SK-N-SH (cell line): ENCODE measurements around the gene CKAP2L.

Experiments used
- ELF1 ChIP-seq: IDR thresholded peaks from 2 replicates; pipeline ENCODE4 v1.4.0; 2012
- EP300 ChIP-seq, 2 experiments: IDR thresholded peaks; 2 replicates each; pipeline versions ENCODE4 v1.4.0 to v1.6.1; 2012; ENCODE audit warnings: borderline replicate concordance in 1 of 2, low read depth in 1 of 2, low read length in 1 of 2
- EZH2phosphoT487 ChIP-seq: fragments of 200-600 bp; sonication (generic); IDR thresholded peaks from 2 replicates; pipeline ENCODE4 v1.6.1; 2017; ENCODE audit warnings: low read depth, mixed run types, mild to moderate bottlenecking, antibody characterized with exemption, moderate library complexity, borderline replicate concordance
- FOXM1 ChIP-seq: IDR thresholded peaks from 2 replicates; pipeline ENCODE4 v1.4.0; 2012; ENCODE audit warnings: low read depth, mild to moderate bottlenecking
- MAX ChIP-seq: IDR thresholded peaks from 2 replicates; pipeline ENCODE4 v1.4.0; 2012; ENCODE audit warnings: low read depth
- MXI1 ChIP-seq: IDR thresholded peaks from 2 replicates; pipeline ENCODE4 v1.6.1; 2012; ENCODE audit warnings: mild to moderate bottlenecking, low read depth, low read length, improper control_type of control experiment
- PBX3 ChIP-seq: IDR thresholded peaks from 2 replicates; pipeline ENCODE4; 2012
- RXRA ChIP-seq: IDR thresholded peaks from 2 replicates; pipeline ENCODE4 v1.4.0; 2012; ENCODE audit warnings: low read depth, mild to moderate bottlenecking, borderline replicate concordance
- SMC3 ChIP-seq: IDR thresholded peaks from 2 replicates; pipeline ENCODE4 v1.6.1; 2012; ENCODE audit warnings: low read depth, low read length, improper control_type of control experiment
- USF1 ChIP-seq: IDR thresholded peaks from 2 replicates; pipeline ENCODE4 v1.4.0; 2012; ENCODE audit warnings: low read depth, borderline replicate concordance
- TF ChIP-seq, protein P1 (sequence below): IDR thresholded peaks from 2 replicates; pipeline ENCODE4 v1.4.0; 2012; ENCODE audit warnings: low read depth, borderline replicate concordance
- TF ChIP-seq, protein P2 (sequence below): fragments of 200-600 bp; sonication (generic); IDR thresholded peaks from 2 replicates; pipeline ENCODE4 v1.6.1; 2017; ENCODE audit warnings: antibody characterized with exemption, mild to moderate bottlenecking, moderate library complexity
- TF ChIP-seq, protein P3 (sequence below): fragments of 150-350 bp; IDR thresholded peaks from 2 replicates; pipeline ENCODE4 v1.6.1; 2017; ENCODE audit warnings: antibody characterized with exemption, low read length, low read depth, borderline replicate concordance

DNA sequence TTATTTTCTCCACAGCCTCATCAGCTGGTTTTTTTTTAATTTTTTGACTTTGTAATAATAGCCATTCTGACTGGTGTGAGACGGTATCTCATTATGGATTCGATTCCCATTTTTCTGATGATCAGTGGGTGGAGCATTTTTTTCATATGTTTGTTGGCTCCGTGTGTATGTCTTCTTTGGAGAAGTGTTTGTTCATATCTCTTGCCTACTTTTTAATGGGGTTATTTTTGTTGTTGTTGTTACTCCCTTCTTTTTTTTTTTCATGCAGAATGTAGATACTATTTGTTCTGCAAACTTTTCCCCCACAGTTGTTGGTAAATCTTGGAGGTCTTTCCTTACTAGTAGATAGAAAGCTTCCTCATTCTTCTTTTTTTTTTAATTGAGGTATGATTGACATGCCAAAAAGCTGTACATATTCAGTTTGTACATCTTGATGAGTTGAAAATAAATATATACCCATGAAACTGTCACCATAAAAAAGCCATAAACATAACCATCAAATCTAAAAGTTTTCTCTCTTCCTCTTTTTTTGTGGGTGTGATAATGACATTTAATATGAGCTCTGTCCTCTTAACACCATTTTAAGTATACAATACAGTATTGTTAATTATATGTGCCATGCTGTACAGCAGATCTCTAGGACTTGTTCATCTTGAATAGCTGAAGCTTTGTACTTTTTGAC is 65.4 kb downstream of the CKAP2L start:
- TF ChIP-seq, protein P1, sequence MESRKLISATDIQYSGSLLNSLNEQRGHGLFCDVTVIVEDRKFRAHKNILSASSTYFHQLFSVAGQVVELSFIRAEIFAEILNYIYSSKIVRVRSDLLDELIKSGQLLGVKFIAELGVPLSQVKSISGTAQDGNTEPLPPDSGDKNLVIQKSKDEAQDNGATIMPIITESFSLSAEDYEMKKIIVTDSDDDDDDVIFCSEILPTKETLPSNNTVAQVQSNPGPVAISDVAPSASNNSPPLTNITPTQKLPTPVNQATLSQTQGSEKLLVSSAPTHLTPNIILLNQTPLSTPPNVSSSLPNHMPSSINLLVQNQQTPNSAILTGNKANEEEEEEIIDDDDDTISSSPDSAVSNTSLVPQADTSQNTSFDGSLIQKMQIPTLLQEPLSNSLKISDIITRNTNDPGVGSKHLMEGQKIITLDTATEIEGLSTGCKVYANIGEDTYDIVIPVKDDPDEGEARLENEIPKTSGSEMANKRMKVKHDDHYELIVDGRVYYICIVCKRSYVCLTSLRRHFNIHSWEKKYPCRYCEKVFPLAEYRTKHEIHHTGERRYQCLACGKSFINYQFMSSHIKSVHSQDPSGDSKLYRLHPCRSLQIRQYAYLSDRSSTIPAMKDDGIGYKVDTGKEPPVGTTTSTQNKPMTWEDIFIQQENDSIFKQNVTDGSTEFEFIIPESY = no peak
- TF ChIP-seq EP300 (IDR thresholded peaks at IDR 0.05; ENCODE audit: borderline replicate concordance in 1 of 2, low read depth in 1 of 2, low read length in 1 of 2) (no peak), MXI1 (no peak), PBX3 (no peak), MAX (no peak), USF1 (no peak), EZH2phosphoT487 (no peak), ELF1 (no peak), FOXM1 (no peak), RXRA (no peak), SMC3 (no peak)
- TF ChIP-seq, protein P2, sequence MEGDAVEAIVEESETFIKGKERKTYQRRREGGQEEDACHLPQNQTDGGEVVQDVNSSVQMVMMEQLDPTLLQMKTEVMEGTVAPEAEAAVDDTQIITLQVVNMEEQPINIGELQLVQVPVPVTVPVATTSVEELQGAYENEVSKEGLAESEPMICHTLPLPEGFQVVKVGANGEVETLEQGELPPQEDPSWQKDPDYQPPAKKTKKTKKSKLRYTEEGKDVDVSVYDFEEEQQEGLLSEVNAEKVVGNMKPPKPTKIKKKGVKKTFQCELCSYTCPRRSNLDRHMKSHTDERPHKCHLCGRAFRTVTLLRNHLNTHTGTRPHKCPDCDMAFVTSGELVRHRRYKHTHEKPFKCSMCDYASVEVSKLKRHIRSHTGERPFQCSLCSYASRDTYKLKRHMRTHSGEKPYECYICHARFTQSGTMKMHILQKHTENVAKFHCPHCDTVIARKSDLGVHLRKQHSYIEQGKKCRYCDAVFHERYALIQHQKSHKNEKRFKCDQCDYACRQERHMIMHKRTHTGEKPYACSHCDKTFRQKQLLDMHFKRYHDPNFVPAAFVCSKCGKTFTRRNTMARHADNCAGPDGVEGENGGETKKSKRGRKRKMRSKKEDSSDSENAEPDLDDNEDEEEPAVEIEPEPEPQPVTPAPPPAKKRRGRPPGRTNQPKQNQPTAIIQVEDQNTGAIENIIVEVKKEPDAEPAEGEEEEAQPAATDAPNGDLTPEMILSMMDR = no peak
- TF ChIP-seq, protein P3, sequence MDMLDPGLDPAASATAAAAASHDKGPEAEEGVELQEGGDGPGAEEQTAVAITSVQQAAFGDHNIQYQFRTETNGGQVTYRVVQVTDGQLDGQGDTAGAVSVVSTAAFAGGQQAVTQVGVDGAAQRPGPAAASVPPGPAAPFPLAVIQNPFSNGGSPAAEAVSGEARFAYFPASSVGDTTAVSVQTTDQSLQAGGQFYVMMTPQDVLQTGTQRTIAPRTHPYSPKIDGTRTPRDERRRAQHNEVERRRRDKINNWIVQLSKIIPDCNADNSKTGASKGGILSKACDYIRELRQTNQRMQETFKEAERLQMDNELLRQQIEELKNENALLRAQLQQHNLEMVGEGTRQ = no peak
